Large intestine (tissue), 3 donors: ENCODE measurements around the gene NRXN3. TPM values are rescaled to one million over a fixed set of nuclear protein-coding genes. Genes with fewer than 3 reads are reported as not detected.

Experiments
- DNase-seq, 2 donors: peaks; one replicate each; pipeline versions ENCODE4 v3.0.0 to v3.0.0-alpha.2; 2013
- H3K27ac ChIP-seq: one replicate; pipeline ENCODE4 v1.5.1; 2013; ENCODE audit warnings: low read length
- H3K27me3 ChIP-seq: 2 replicates; pipeline ENCODE4 v1.6.1; 2013; ENCODE audit warnings: low read length; ENCODE audit not compliant: control insufficient read depth, insufficient read depth
- H3K36me3 ChIP-seq: 2 replicates; pipeline ENCODE4 v1.6.1; 2013; ENCODE audit warnings: low read length; ENCODE audit not compliant: control insufficient read depth, insufficient read depth
- H3K4me1 ChIP-seq: one replicate; pipeline ENCODE4 v1.6.1; 2013; ENCODE audit warnings: low read length; ENCODE audit not compliant: control insufficient read depth, insufficient read depth
- H3K4me3 ChIP-seq: one replicate; pipeline ENCODE4 v1.5.1; 2013; ENCODE audit warnings: low read length
- H3K9me3 ChIP-seq: one replicate; pipeline ENCODE4 v1.6.1; 2013; ENCODE audit warnings: mild to moderate bottlenecking, low read depth, low read length, moderate library complexity; ENCODE audit not compliant: control insufficient read depth
- WGBS: methylation state at CpG from one replicate; pipeline ENCODE4 v1.1.5; 2013; ENCODE audit warnings: low lambda C conversion rate; ENCODE audit not compliant: insufficient coverage; 5-methylcytosine and 5-hydroxymethylcytosine counted together
- polyA plus RNA-seq: library from polyadenylated mRNA; unstranded; fragments of 120-200 nt; gene quantifications from one replicate; pipeline ENCODE4 v1.2.1, GENCODE V29; 2013

NRXN3 gene
- polyA plus RNA-seq, 1 donor, result 12.8 TPM

DNA sequence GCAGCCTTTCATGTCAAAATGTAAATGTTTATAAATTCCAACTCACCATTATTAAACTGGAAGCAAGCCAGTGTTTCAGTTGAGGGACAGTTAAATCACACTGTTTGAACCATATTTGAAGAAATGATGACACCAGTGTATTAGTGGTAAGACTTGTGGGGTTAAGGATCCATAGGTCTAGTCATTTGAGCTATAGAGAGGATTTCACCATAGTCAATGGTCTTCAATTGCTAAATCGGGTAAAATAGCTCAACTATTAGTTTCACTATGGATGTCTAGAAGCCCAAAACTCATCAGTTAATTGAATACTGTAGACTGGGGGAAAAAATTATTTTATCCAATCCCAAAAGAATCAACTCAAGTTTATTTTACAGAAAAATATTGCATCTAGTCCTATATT lies 659.1 kb downstream of the NRXN3 start:
- Histone ChIP-seq H3K27me3 (no peaks in the 10 kb centered on the region), H3K4me3 (no peak overlapping the region), H3K36me3 (no peaks in the 10 kb centered on the region), H3K4me1 (no peaks in the 10 kb centered on the region), H3K27ac (no peak overlapping the region), H3K9me3 (no peaks in the 10 kb centered on the region)
- no CpG with 5 or more reads among the region's 1 CpG for WGBS
- DNase-seq, result no peak

DNA sequence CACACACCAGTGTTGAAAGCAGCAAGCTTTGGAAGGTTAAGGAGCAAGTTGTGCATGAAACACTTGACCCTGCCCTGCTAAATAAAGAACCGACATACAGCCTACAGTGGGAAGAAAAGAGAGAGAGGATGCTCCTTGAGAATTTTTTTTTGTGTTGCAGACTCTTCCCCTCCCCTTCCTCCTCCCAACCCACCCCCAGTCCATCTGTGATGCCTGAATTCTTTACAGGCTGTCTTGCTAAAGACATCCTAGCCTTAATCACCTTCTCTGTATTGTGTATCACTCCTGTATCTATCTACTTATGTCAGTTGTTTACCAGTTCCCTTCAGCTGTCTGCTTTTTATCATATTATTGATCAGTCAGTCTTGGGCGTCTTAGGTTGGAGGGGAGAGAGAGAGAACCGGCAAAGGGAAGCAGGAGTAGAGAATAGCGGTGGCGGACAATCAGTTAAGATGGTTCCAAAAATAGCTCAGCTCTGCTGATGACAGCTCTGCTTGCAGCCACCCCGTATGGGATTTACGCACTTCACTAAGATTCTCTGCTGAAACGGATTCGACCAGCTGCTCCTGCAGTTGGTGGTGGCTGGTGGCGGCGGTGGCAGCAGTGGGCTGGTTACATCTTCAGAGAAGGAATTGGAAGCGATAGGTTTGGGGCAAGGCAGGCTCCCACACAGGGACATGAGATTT lies 664.7 kb downstream of the NRXN3 start:
- Histone ChIP-seq H3K27me3 (no peaks in the 10 kb centered on the region), H3K9me3 (no peaks in the 10 kb centered on the region), H3K36me3 (no peaks in the 10 kb centered on the region), H3K27ac (no peak overlapping the region), H3K4me3 (no peak overlapping the region), H3K4me1 (no peaks in the 10 kb centered on the region)
- 60% methylated on average over 1 of the region's 12 CpGs for WGBS
- no peak for DNase-seq

DNA sequence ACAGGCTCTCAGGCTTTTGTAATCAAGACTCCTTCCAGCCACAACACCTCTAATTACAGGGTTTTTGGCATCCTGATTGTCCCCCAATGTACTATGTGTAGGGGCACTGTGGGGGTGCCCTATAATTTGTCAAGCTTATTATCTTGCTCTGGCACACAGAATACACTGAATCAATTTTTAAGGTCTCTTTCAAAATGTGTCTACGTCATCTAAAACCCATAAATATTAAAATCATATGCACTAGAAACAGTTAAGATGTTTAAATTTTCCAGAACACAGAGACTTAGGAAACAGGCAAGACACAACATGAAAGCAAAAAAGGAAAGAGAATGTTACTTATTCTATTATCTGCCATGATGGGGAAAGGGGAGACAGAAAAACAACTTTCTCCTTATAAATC lies 665.7 kb downstream of the NRXN3 start:
- Histone ChIP-seq H3K4me3 (no peak overlapping the region), H3K36me3 (no peaks in the 10 kb centered on the region), H3K4me1 (no peaks in the 10 kb centered on the region), H3K9me3 (no peaks in the 10 kb centered on the region), H3K27ac (no peak overlapping the region), H3K27me3 (no peaks in the 10 kb centered on the region)
- DNase-seq, result no peak
- no CpG with 5 or more reads among the region's 1 CpG for WGBS

DNA sequence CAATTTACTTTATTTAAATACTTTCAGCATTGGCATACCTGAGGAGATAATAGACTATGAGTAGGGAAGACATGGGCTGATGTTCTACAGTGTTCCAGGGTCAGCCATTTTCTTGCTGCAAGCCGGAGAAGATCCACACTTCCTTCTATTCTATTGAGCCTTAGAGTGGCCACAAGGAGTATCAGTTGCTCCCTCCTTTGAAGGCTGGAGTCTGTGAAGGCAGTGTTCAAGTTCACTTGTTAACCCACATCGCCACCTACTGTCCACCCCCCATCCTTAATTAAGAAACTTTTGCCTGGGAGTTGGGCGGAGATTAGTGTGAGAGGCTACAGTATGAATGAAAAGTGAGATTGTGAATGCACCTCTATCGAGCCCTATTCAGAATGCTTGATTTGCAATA lies 666.6 kb downstream of the NRXN3 start:
- WGBS, result no CpG with 5 or more reads among the region's 4 CpGs
- H3K9me3 ChIP-seq, result no peaks in the 10 kb centered on the region
- no peaks in the 10 kb centered on the region for H3K27me3 ChIP-seq
- H3K4me1 ChIP-seq, result no peaks in the 10 kb centered on the region
- DNase-seq, result peak in 1 of 2 donors; percentile 8
- H3K4me3 ChIP-seq, result no peak overlapping the region
- no peaks in the 10 kb centered on the region for H3K36me3 ChIP-seq
- no peak overlapping the region for H3K27ac ChIP-seq

DNA sequence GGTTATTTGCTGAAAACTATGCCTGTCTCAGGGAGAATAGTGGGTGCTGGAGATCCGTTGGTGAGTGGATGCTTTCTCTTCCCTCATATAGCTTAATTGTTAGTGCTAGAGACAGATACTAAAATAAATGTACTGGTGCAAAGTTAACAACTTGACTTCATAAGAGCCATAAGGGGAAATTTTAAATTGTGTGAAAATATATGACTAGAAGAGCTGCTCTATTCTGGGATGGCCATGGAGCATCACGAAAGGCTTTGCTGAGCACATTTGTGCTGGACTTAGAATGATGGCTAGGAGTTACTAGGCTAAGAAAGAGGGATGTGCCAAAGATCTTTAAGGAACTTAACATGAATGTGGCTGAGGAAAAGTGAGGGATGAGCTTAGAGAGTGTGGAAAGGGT lies 668.8 kb downstream of the NRXN3 start:
- H3K9me3 ChIP-seq, result no peaks in the 10 kb centered on the region
- H3K4me3 ChIP-seq, result no peak overlapping the region
- WGBS, result 100% methylated on average over 1 of the region's 2 CpGs
- no peak overlapping the region for H3K27ac ChIP-seq
- no peak for DNase-seq
- H3K27me3 ChIP-seq, result no peaks in the 10 kb centered on the region
- H3K36me3 ChIP-seq, result no peaks in the 10 kb centered on the region
- no peaks in the 10 kb centered on the region for H3K4me1 ChIP-seq

DNA sequence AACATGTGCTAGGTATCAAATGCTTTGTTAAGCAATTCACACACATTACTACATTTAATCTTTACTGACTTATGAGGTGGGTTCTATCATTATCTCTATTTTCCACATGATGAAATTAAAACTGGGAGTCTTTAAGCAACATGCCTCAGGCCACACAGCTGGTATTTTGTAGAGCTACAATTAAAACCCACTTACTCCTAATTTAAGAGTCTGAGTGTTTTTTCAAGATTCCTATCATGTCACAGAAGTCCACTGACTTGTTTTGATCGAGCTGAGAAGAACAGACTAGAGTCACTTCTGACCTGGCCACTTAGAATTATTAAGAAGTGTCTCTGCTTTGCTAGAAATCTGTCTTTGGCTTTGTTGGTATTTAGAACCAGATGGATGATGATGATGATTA lies 670.7 kb downstream of the NRXN3 start:
- no peak for DNase-seq
- Histone ChIP-seq H3K4me3 (no peak overlapping the region), H3K36me3 (no peaks in the 10 kb centered on the region), H3K27me3 (no peaks in the 10 kb centered on the region), H3K27ac (no peak overlapping the region), H3K9me3 (no peaks in the 10 kb centered on the region), H3K4me1 (no peaks in the 10 kb centered on the region)
- no CpG with 5 or more reads among the region's 1 CpG for WGBS

DNA sequence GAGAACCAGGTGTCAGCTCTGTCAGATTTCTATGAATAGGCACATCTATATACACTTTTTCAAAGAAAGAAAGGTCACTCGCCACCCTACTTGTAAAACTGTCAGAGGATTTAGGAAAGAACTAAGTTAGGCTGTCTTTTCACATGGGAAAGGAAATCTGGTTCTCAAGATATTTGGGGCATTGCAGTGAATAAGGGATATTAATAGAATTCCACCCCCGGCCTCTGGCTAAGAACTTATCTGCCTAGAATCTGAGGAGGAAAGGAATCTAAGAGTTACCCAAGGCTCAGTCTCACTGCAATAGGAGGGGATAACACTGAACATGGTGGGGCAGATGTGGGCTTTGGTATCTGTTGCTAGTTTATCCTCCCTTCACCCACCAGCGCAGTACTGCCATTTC lies 677.6 kb downstream of the NRXN3 start:
- H3K27ac ChIP-seq, result no peak overlapping the region
- no peak for DNase-seq
- no peak overlapping the region for H3K4me3 ChIP-seq
- no peaks in the 10 kb centered on the region for H3K27me3 ChIP-seq
- H3K9me3 ChIP-seq, result no peaks in the 10 kb centered on the region
- H3K36me3 ChIP-seq, result no peaks in the 10 kb centered on the region
- WGBS, result no CpG with 5 or more reads among the region's 3 CpGs
- H3K4me1 ChIP-seq, result no peaks in the 10 kb centered on the region

DNA sequence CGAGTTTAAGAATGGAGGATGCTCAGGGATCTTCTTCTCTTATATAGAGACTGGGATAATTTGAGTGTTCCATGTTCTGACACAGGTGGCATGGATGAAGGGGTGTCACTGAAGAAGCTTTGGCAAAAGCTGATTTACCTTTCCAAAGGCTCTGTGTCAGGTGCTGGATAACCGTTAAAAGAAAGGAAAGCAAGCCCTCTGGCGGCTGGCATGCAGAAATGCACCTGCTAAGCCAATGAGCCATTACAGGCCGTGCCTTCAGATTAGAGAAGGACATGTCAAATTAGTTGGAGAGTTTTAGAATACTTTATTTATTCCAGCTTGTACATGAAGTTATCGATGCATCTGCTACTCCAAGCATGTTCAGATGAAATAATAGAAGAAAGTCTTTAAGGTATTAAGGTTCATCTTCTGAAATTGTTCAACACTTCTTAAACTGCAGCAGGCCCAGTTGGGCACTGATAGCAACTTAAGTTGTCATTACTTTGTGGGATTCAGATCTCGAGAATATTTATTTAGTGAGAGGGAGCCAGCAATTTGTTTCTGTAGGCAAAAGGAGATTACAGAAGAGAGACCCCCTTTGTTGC lies 678.2 kb downstream of the NRXN3 start:
- Histone ChIP-seq H3K9me3 (no peaks in the 10 kb centered on the region), H3K4me1 (no peaks in the 10 kb centered on the region), H3K36me3 (no peaks in the 10 kb centered on the region), H3K27me3 (no peaks in the 10 kb centered on the region), H3K27ac (no peak overlapping the region), H3K4me3 (no peak overlapping the region)
- peak in 1 of 2 donors; percentile 11 for DNase-seq
- WGBS, result 20% methylated on average over 1 of the region's 6 CpGs

DNA sequence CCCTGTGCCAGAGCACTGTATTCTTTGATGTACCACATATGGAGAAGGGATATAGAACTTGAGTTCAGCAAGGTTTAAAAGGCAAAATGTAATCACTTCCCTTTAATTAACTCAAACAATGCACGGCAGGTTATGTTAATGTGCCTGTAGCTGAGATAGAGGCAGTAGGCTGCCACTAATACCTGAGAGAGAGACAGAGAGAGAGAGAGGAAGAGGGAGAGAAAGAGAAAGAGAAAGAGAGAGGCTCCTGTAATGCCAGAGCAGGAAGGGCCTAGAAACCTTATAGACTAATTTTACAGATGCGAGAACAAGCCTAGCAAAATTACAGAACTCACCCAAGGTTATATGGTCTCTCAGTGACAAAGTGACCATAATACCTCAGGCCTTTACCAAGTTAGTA lies 679.8 kb downstream of the NRXN3 start:
- Histone ChIP-seq H3K4me3 (no peak overlapping the region), H3K36me3 (no peaks in the 10 kb centered on the region), H3K27me3 (no peaks in the 10 kb centered on the region), H3K4me1 (no peaks in the 10 kb centered on the region), H3K9me3 (no peaks in the 10 kb centered on the region), H3K27ac (no peak overlapping the region)
- no peak for DNase-seq
- WGBS, result 33% methylated on average over 1 of the region's 2 CpGs

DNA sequence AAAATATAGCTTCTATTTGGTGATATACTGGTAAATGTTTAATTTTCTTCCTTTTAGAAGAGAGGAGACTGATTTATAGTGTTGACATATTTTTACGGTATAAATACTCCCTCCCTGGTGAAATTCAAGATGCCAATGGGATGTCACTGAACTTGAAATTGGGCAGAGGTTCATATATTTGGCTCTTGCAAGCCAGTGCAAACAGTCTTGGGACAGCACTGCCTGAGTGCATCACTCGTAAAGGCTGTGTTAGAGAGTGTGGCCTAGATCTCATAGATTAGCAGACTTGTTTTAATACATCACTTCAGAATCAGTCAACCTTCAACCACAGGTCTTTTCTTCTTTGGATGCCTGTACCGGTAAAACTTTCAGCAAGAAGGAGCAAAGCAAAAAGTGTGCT lies 681.0 kb downstream of the NRXN3 start:
- Histone ChIP-seq H3K36me3 (no peaks in the 10 kb centered on the region), H3K27me3 (no peaks in the 10 kb centered on the region), H3K27ac (no peak overlapping the region), H3K9me3 (no peaks in the 10 kb centered on the region), H3K4me1 (no peaks in the 10 kb centered on the region), H3K4me3 (no peak overlapping the region)
- WGBS, result no CpG with 5 or more reads among the region's 3 CpGs
- no peak for DNase-seq

DNA sequence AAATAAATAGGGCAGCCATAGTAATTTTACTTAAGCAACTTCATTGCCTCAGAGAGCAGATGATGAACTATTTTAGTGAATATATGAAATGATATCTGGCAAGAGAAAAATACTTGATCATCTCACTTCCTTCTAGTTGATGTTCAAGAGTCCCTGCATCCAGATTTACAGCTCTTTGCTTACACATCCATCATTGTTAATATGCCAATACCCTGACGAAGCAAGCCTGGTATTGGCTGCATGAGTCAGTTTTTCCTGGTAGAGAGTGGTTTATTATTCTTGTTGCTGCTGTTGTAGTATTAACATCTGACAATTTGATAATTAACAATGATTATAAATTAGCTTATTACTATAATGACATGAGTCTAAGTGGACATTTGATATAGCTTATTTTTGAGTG lies 681.9 kb downstream of the NRXN3 start:
- 20% methylated on average over 1 of the region's 1 CpG for WGBS
- H3K4me1 ChIP-seq, result no peaks in the 10 kb centered on the region
- no peak overlapping the region for H3K4me3 ChIP-seq
- H3K9me3 ChIP-seq, result no peaks in the 10 kb centered on the region
- no peaks in the 10 kb centered on the region for H3K27me3 ChIP-seq
- no peak for DNase-seq
- H3K36me3 ChIP-seq, result no peaks in the 10 kb centered on the region
- H3K27ac ChIP-seq, result no peak overlapping the region
